ENCODE data around the gene ARPC1A. TPM values are rescaled to one million over a fixed set of nuclear protein-coding genes. Genes with fewer than 3 reads are reported as not detected.

Gene ARPC1A
- total RNA-seq, 1 experiment from 2014 or later = 253 TPM

- Histone ChIP-seq H3K27me3 (ENCODE audit: control insufficient read depth, insufficient read depth, low read length) (no peaks in the 10 kb centered on the region), H3K36me3 (ENCODE audit: control insufficient read depth, insufficient read depth, low read length) (peaks cover 6% of the 10 kb centered on the region; the same call in 1 of the 2 replicates), H3K4me3 (ENCODE audit: low read depth in 2 of 2, low read length in 2 of 2) (no peak overlapping the region), H3K4me1 (ENCODE audit: control insufficient read depth, insufficient read depth, low read length) (peaks cover 56% of the 10 kb centered on the region), H3K9me3 (ENCODE audit: control insufficient read depth, insufficient read depth, low read depth, low read length) (no peaks in the 10 kb centered on the region), H3K27ac (ENCODE audit: low read length) (peak overlapping the region; percentile 78)
- intact Hi-C loops (cut with micrococcal nuclease; ENCODE audit: unreplicated experiment) (no loop called here), in situ Hi-C loops (cut with HindIII; ENCODE audit: low pct_unique_long_range_greater_than_20kb, low sequenced_read_pairs) (no loop called here)
- CTCF ChIA-PET = no interaction called here
- POLR2A ChIA-PET = no interaction called here
- BruUV-seq (replicated peaks) = no TSS peak
- DNase-seq (ENCODE audit: low read depth, low spot score) (no peak), ATAC-seq (peak; percentile 31)
- TF ChIP-seq REST (IDR thresholded peaks at IDR 0.05; ENCODE audit: insufficient read depth in 1 of 2, low read depth in 2 of 2, low read length in 1 of 2) = no peak
- TF ChIP-seq POLR2AphosphoS5 (IDR thresholded peaks at IDR 0.05; ENCODE audit: low read depth, low read length) = peak; percentile 75
These were observed 71.7 kb downstream of the ARPC1A start for GRCh38 chr7:99397297-99397983.

- Histone ChIP-seq H3K27ac (ENCODE audit: low read length) (no peak overlapping the region), H3K27me3 (ENCODE audit: control insufficient read depth, insufficient read depth, low read length) (no peaks in the 10 kb centered on the region), H3K4me3 (ENCODE audit: low read depth in 2 of 2, low read length in 2 of 2) (no peak overlapping the region), H3K9me3 (ENCODE audit: control insufficient read depth, insufficient read depth, low read depth, low read length) (no peaks in the 10 kb centered on the region), H3K36me3 (ENCODE audit: control insufficient read depth, insufficient read depth, low read length) (peaks cover 12% of the 10 kb centered on the region), H3K4me1 (ENCODE audit: control insufficient read depth, insufficient read depth, low read length) (peaks cover 43% of the 10 kb centered on the region)
- CTCF ChIA-PET = interaction anchor here (0.9 kb wide), 1 partner anchor 39 kb away, joined by 3 read pairs; no protein-coding TSS in a partner anchor
- TF ChIP-seq POLR2AphosphoS5 (IDR thresholded peaks at IDR 0.05; ENCODE audit: low read depth, low read length) (0 out of 2 replicates have a peak, but pooled peaks have one; percentile 48), CTCF (IDR thresholded peaks at IDR 0.05) (no peak)
- intact Hi-C loops (cut with micrococcal nuclease; ENCODE audit: unreplicated experiment) (no loop called here), in situ Hi-C loops (cut with HindIII; ENCODE audit: low pct_unique_long_range_greater_than_20kb, low sequenced_read_pairs) (no loop called here)
- no TSS peak for BruUV-seq (replicated peaks)
- ATAC-seq (0 out of 2 replicates have a peak, but pooled peaks have one; percentile 2), DNase-seq (ENCODE audit: low read depth, low spot score) (no peak)
- POLR2A ChIA-PET = interaction anchor here (0.7 to 1.7 kb wide), 2 partner anchors 10 to 24 kb away, joined by 3 to 5 read pairs; partner anchors contain the start of genes BUD31 and PDAP1
These were observed 73.3 kb downstream of the ARPC1A start for GRCh38 chr7:99398891-99399445.

- Histone ChIP-seq H3K36me3 (ENCODE audit: control insufficient read depth, insufficient read depth, low read length) (peaks cover 12% of the 10 kb centered on the region), H3K9me3 (ENCODE audit: control insufficient read depth, insufficient read depth, low read depth, low read length) (no peaks in the 10 kb centered on the region), H3K27me3 (ENCODE audit: control insufficient read depth, insufficient read depth, low read length) (no peaks in the 10 kb centered on the region), H3K27ac (ENCODE audit: low read length) (no peak overlapping the region; the same call in 1 of the 2 replicates), H3K4me1 (ENCODE audit: control insufficient read depth, insufficient read depth, low read length) (peaks cover 38% of the 10 kb centered on the region), H3K4me3 (ENCODE audit: low read depth in 2 of 2, low read length in 2 of 2) (no peak overlapping the region)
- no peak for DNase-seq (ENCODE audit: low read depth, low spot score)
- in situ Hi-C loops (cut with HindIII; ENCODE audit: low pct_unique_long_range_greater_than_20kb, low sequenced_read_pairs) (no loop called here), intact Hi-C loops (cut with micrococcal nuclease; ENCODE audit: unreplicated experiment) (no loop called here)
- no TSS peak for BruUV-seq (replicated peaks)
- POLR2A ChIA-PET = interaction anchor here (1.0 to 1.7 kb wide), 2 partner anchors 9 to 126 kb away, joined by 4 to 5 read pairs; partner anchors contain the start of genes BUD31 and PDAP1
- CTCF ChIA-PET = no interaction called here
- no peak for ATAC-seq
- TF ChIP-seq SIN3A (IDR thresholded peaks at IDR 0.05; ENCODE audit: borderline replicate concordance, insufficient read depth, low read depth, low read length) (no peak), POLR2AphosphoS5 (IDR thresholded peaks at IDR 0.05; ENCODE audit: low read depth, low read length) (0 out of 2 replicates have a peak, but pooled peaks have one; percentile 48)
These were observed 73.9 kb downstream of the ARPC1A start for GRCh38 chr7:99399597-99399996.
